ENCODE results near the gene UQCC2.

DNA sequence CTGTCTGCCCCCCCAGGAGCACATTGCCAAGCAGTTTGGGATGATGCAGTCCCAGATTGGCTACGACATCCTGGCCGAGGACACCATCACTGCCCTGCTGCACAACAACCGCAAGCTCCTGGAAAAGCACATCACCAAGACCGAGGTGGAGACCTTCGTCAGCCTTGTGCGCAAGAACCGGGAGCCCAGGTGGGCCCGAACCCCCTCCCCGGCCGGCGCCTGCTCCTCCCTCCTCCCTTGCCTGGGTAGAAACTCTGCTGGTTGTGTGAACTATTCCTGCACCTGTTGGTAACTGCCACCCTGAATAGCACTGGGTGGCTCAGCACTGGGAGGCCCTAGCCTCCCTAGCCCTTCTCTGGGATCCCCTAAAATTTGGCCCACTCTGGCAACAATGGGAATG lies 43.7 kb downstream of the UQCC2 start:
- TF ChIP-seq, protein P1, sequence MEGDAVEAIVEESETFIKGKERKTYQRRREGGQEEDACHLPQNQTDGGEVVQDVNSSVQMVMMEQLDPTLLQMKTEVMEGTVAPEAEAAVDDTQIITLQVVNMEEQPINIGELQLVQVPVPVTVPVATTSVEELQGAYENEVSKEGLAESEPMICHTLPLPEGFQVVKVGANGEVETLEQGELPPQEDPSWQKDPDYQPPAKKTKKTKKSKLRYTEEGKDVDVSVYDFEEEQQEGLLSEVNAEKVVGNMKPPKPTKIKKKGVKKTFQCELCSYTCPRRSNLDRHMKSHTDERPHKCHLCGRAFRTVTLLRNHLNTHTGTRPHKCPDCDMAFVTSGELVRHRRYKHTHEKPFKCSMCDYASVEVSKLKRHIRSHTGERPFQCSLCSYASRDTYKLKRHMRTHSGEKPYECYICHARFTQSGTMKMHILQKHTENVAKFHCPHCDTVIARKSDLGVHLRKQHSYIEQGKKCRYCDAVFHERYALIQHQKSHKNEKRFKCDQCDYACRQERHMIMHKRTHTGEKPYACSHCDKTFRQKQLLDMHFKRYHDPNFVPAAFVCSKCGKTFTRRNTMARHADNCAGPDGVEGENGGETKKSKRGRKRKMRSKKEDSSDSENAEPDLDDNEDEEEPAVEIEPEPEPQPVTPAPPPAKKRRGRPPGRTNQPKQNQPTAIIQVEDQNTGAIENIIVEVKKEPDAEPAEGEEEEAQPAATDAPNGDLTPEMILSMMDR (conservative IDR thresholded peaks at IDR 0.05), result no peak
- TF ChIP-seq ZFX (IDR thresholded peaks at IDR 0.05), result no peak

All from C4-2B (cell line).